ENCODE results near the gene OR9Q1. TPM values are rescaled to one million over a fixed set of nuclear protein-coding genes. Genes with fewer than 3 reads are reported as not detected.

OR9Q1 gene
- total and polyA plus RNA-seq, 2 of the 4 experiments (the other 2 are of a cell fraction) = not detected

- POLR2A ChIA-PET (ENCODE audit: unreplicated experiment) = no interaction called here
- BruUV-seq (replicated peaks) = no TSS peak
These were observed 43.5 kb upstream of the OR9Q1 start for GRCh38 chr11:57980201-57980600.

More at GRCh38 chr11:57980201-57980600, 43.5 kb upstream of the OR9Q1 start:
- Histone ChIP-seq H2BK5ac (ENCODE audit: low read depth, low read length, poor library complexity, severe bottlenecking) (no peak overlapping the region), H4K8ac (ENCODE audit: low read depth in 2 of 2, low read length in 2 of 2) (no peak overlapping the region), H3K9me3 (ENCODE audit: control insufficient read depth, insufficient read depth, low read length) (no peaks in the 10 kb centered on the region), H3K36me3 (ENCODE audit: control insufficient read depth, insufficient read depth, low read length) (no peaks in the 10 kb centered on the region), H4K20me1 (ENCODE audit: insufficient read depth, low read length) (no peaks in the 10 kb centered on the region), H2AK9ac (replicated peaks; ENCODE audit: low read depth, low read length, poor library complexity) (no peak overlapping the region), H3K23ac (ENCODE audit: low read depth, low read length) (no peak overlapping the region), H2AK5ac (ENCODE audit: low read depth, low read length) (no peak overlapping the region), H3K9me1 (ENCODE audit: insufficient read depth, low read length) (no peaks in the 10 kb centered on the region), H4K91ac (ENCODE audit: insufficient read depth, low read depth, low read length) (no peak overlapping the region), H3K14ac (replicated peaks; ENCODE audit: low read depth, low read length) (no peak overlapping the region), H3K4ac (ENCODE audit: low read depth, low read length) (peak overlapping the region; percentile 22; the same call in 1 of the 2 replicates), H3K4me2 (ENCODE audit: low read depth, low read length) (no peak overlapping the region), H3K27me3 (ENCODE audit: control insufficient read depth, insufficient read depth, low read length) (no peaks in the 10 kb centered on the region), H3K9ac (ENCODE audit: low read depth, low read length) (no peak overlapping the region), H2AFZ (replicated peaks; ENCODE audit: low read length, poor library complexity) (no peak overlapping the region), H2BK120ac (ENCODE audit: low read depth, low read length) (no peak overlapping the region), H3K27ac (ENCODE audit: insufficient read depth, low read length) (no peak overlapping the region), H2BK20ac (ENCODE audit: low read depth, low read length) (no peak overlapping the region), H4K5ac (ENCODE audit: low read depth, low read length) (no peak overlapping the region), H3K4me3 (ENCODE audit: insufficient read depth, low read depth, low read length) (no peak overlapping the region), H3K4me1 (ENCODE audit: control insufficient read depth, insufficient read depth, low read length) (peaks cover 2% of the 10 kb centered on the region; the same call in 1 of the 2 replicates), H3K56ac (ENCODE audit: extremely low read depth, insufficient read depth, low read length) (no peak overlapping the region), H3K79me1 (ENCODE audit: low read depth in 1 of 2, low read length in 2 of 2) (no peaks in the 10 kb centered on the region), H3K18ac (ENCODE audit: low read depth, low read length) (peak overlapping the region; percentile 38; the same call in 1 of the 2 replicates), H2BK15ac (ENCODE audit: low read depth, low read length) (no peak overlapping the region)
- intact Hi-C loops (cut with micrococcal nuclease) (no loop called here), in situ Hi-C loops (cut with MboI; ENCODE audit: low sequenced_read_pairs) (no loop called here), dilution Hi-C loops (cut with HindIII; ENCODE audit: low sequenced_read_pairs, unreplicated experiment) (no loop called here)
- WGBS, 2 experiments (ENCODE audit: extremely low coverage in 2 of 2, insufficient read length in 1 of 2) = no CpG with 5 or more reads among the region's 2 CpGs
- CTCF ChIA-PET = interaction anchor here (0.5 kb wide), 1 partner anchor 24 kb away, joined by 3 read pairs; no protein-coding TSS in a partner anchor
- ATAC-seq (ENCODE audit: low read depth) = no peak
- no peak for DNase-seq
- TF ChIP-seq MXI1 (IDR thresholded peaks at IDR 0.05; ENCODE audit: borderline replicate concordance, low read depth, low read length) (no peak), RAD21 (IDR thresholded peaks at IDR 0.05; ENCODE audit: low read length) (no peak), CHD1 (IDR thresholded peaks at IDR 0.05; ENCODE audit: low read depth, low read length) (no peak), POLR2A (IDR thresholded peaks at IDR 0.05; ENCODE audit: low read depth, low read length) (no peak), CTCF (conservative IDR thresholded peaks at IDR 0.05; ENCODE audit: low read depth, low read length) (no peak), ELK1 (IDR thresholded peaks at IDR 0.05; ENCODE audit: borderline replicate concordance, low read depth, low read length) (no peak), BHLHE40 (IDR thresholded peaks at IDR 0.05; ENCODE audit: low read depth, low read length) (no peak), RFX5 (IDR thresholded peaks at IDR 0.05; ENCODE audit: low read depth, low read length) (no peak), USF2 (IDR thresholded peaks at IDR 0.05; ENCODE audit: low read depth, low read length) (no peak), SMC3 (IDR thresholded peaks at IDR 0.05; ENCODE audit: low read depth, low read length) (no peak), NFE2L2 (IDR thresholded peaks at IDR 0.05; ENCODE audit: low read depth, low read length) (no peak)
